ENCODE results near the gene NABP2. TPM values are rescaled to one million over a fixed set of nuclear protein-coding genes. Genes with fewer than 3 reads are reported as not detected.
"Not testable (repeated sequence)": the region's sequence is repeated elsewhere in the genome, so short reads cannot be mapped to it uniquely, and the experiment has no call there.

The NABP2 gene
- polyA plus RNA-seq, 3 donors, result 27.4 to 33.1 (median 28.9) TPM

- DNase-seq (ENCODE audit: extremely low read depth in 1 of 11, low read depth in 9 of 11, low spot score in 4 of 11), result no peak
Measured at GRCh38 chr12:56260380-56260779, 36.2 kb downstream of the NABP2 start.

- no peak for DNase-seq (ENCODE audit: extremely low read depth in 1 of 11, low read depth in 9 of 11, low spot score in 4 of 11)
Measured at GRCh38 chr12:56260921-56261320, 36.8 kb downstream of the NABP2 start.

- DNase-seq (ENCODE audit: extremely low read depth in 1 of 11, low read depth in 9 of 11, low spot score in 4 of 11), result no peak
Measured at GRCh38 chr12:56261503-56262232, 37.5 kb downstream of the NABP2 start.

- not testable (repeated sequence) for DNase-seq (ENCODE audit: extremely low read depth in 1 of 11, low read depth in 9 of 11, low spot score in 4 of 11)
Measured at GRCh38 chr12:56262955-56263354, 38.8 kb downstream of the NABP2 start.

- DNase-seq (ENCODE audit: extremely low read depth in 1 of 11, low read depth in 9 of 11, low spot score in 4 of 11), result not testable (repeated sequence)
Measured at GRCh38 chr12:56266068-56266692, 42.0 kb downstream of the NABP2 start.

- peak; percentile 74 to 90 (median 84) for DNase-seq (ENCODE audit: extremely low read depth in 1 of 11, low read depth in 9 of 11, low spot score in 4 of 11)
Measured at GRCh38 chr12:56266693-56267442, 42.7 kb downstream of the NABP2 start, which contains the start of gene COQ10A. COQ10A (plus strand) TSS chr12:56266942; CDS start chr12:56267119, 177 bp downstream.

GRCh38 chr12:56267443-56268071, 43.4 kb downstream of the NABP2 start:
- DNase-seq (ENCODE audit: extremely low read depth in 1 of 11, low read depth in 9 of 11, low spot score in 4 of 11), result no peak

- DNase-seq (ENCODE audit: extremely low read depth in 1 of 11, low read depth in 9 of 11, low spot score in 4 of 11), result no peak
Measured at GRCh38 chr12:56271031-56271430, 46.9 kb downstream of the NABP2 start.

- DNase-seq (ENCODE audit: extremely low read depth in 1 of 11, low read depth in 9 of 11, low spot score in 4 of 11), result not testable (repeated sequence)
Measured at GRCh38 chr12:56272468-56272867, 48.3 kb downstream of the NABP2 start.

GRCh38 chr12:56274299-56274698, 50.2 kb downstream of the NABP2 start:
- no peak for DNase-seq (ENCODE audit: extremely low read depth in 1 of 11, low read depth in 9 of 11, low spot score in 4 of 11)

GRCh38 chr12:56278905-56279304, 54.8 kb downstream of the NABP2 start:
- no peak for DNase-seq (ENCODE audit: extremely low read depth in 1 of 11, low read depth in 9 of 11, low spot score in 4 of 11)

Other genes with a start within 250 kb of the NABP2 start
- 10 to 100 TPM; 43.0 to 54.2 (median 47.8) TPM for gene SUOX, start 227.1 kb upstream of the NABP2 start, polyA plus RNA-seq (ENCODE audit: insufficient read length in 3 of 3)
- gene IKZF4, start 203.3 kb upstream of the NABP2 start, polyA plus RNA-seq (ENCODE audit: insufficient read length in 3 of 3), result 10 to 100 TPM; 16.5 to 21.1 (median 16.6) TPM
- 100 to 1,000 TPM; 121 to 498 (median 375) TPM for gene RPS26, start 182.4 kb upstream of the NABP2 start, polyA plus RNA-seq (ENCODE audit: insufficient read length in 3 of 3)
- 100 to 1,000 TPM in 1 of 3 donors, 10 to 100 TPM in 2; 73.5 to 119 (median 96.1) TPM for gene ERBB3, start 144.2 kb upstream of the NABP2 start, polyA plus RNA-seq (ENCODE audit: insufficient read length in 3 of 3)
- gene PA2G4, start 119.8 kb upstream of the NABP2 start, polyA plus RNA-seq (ENCODE audit: insufficient read length in 3 of 3), result 100 to 1,000 TPM; 138 to 175 (median 171) TPM
- 1,000 to 10,000 TPM; 4,378 to 5,767 (median 5,294) TPM for gene RPL41, start 107.7 kb upstream of the NABP2 start, polyA plus RNA-seq (ENCODE audit: insufficient read length in 3 of 3)
- gene ZC3H10, start 106.1 kb upstream of the NABP2 start, polyA plus RNA-seq (ENCODE audit: insufficient read length in 3 of 3), result 1 to 10 TPM; 5.1 to 6.5 (median 5.8) TPM
- 10 to 100 TPM; 73.7 to 87.2 (median 78.8) TPM for gene ESYT1, start 96.1 kb upstream of the NABP2 start, polyA plus RNA-seq (ENCODE audit: insufficient read length in 3 of 3)
- gene MYL6B, start 71.8 kb upstream of the NABP2 start, polyA plus RNA-seq (ENCODE audit: insufficient read length in 3 of 3), result 100 to 1,000 TPM; 164 to 191 (median 165) TPM
- 1,000 to 10,000 TPM; 1,550 to 2,060 (median 1,865) TPM for gene MYL6, start 66.0 kb upstream of the NABP2 start, polyA plus RNA-seq (ENCODE audit: insufficient read length in 3 of 3)
- gene SMARCC2, start 34.9 kb upstream of the NABP2 start, polyA plus RNA-seq (ENCODE audit: insufficient read length in 3 of 3), result 100 to 1,000 TPM; 130 to 141 (median 134) TPM
- 10 to 100 TPM; 43.4 to 44.4 (median 44.1) TPM for gene RNF41, start 2.4 kb upstream of the NABP2 start, polyA plus RNA-seq (ENCODE audit: insufficient read length in 3 of 3)
- 10 to 100 TPM; 50.6 to 79.4 (median 62.5) TPM for gene SLC39A5, start 5.7 kb downstream of the NABP2 start, polyA plus RNA-seq (ENCODE audit: insufficient read length in 3 of 3)
- 10 to 100 TPM; 29.8 to 38.7 (median 34.0) TPM for gene ANKRD52, start 34.0 kb downstream of the NABP2 start, polyA plus RNA-seq (ENCODE audit: insufficient read length in 3 of 3)
- 10 to 100 TPM; 14.4 to 22.1 (median 19.0) TPM for gene COQ10A, start 42.6 kb downstream of the NABP2 start, polyA plus RNA-seq (ENCODE audit: insufficient read length in 3 of 3)
- gene CS, start 76.0 kb downstream of the NABP2 start, polyA plus RNA-seq (ENCODE audit: insufficient read length in 3 of 3), result 100 to 1,000 TPM; 192 to 212 (median 204) TPM
- gene CNPY2, start 91.6 kb downstream of the NABP2 start, polyA plus RNA-seq (ENCODE audit: insufficient read length in 3 of 3), result 100 to 1,000 TPM; 140 to 161 (median 159) TPM
- gene PAN2, start 109.7 kb downstream of the NABP2 start, polyA plus RNA-seq (ENCODE audit: insufficient read length in 3 of 3), result 100 to 1,000 TPM in 1 of 3 donors, 10 to 100 TPM in 2; 82.0 to 113 (median 93.7) TPM
- gene IL23A, start 114.5 kb downstream of the NABP2 start, polyA plus RNA-seq (ENCODE audit: insufficient read length in 3 of 3), result 1 to 10 TPM in 1 of 3 donors, under 1 TPM in 2; 0.67 to 1.2 (median 0.78) TPM
- gene STAT2, start 135.8 kb downstream of the NABP2 start, polyA plus RNA-seq (ENCODE audit: insufficient read length in 3 of 3), result 100 to 1,000 TPM in 1 of 3 donors, 10 to 100 TPM in 2; 84.6 to 152 (median 96.8) TPM
- under 1 TPM in 2 of 3 donors, not detected in 1; 0.13 to 0.20 TPM for gene APOF, start 138.5 kb downstream of the NABP2 start, polyA plus RNA-seq (ENCODE audit: insufficient read length in 3 of 3)
- gene TIMELESS, start 225.1 kb downstream of the NABP2 start, polyA plus RNA-seq (ENCODE audit: insufficient read length in 3 of 3), result 10 to 100 TPM; 37.8 to 46.6 (median 42.4) TPM
- under 1 TPM; 0.26 to 0.40 (median 0.38) TPM for gene MIP, start 230.3 kb downstream of the NABP2 start, polyA plus RNA-seq (ENCODE audit: insufficient read length in 3 of 3)
- 1 to 10 TPM; 4.1 to 6.6 (median 4.9) TPM for gene SPRYD4, start 244.2 kb downstream of the NABP2 start, polyA plus RNA-seq (ENCODE audit: insufficient read length in 3 of 3)